OCI-LY3 (cell line): Measurements from ENCODE around the gene LCE7A.
A peak's percentile ranks its signal among the peaks of the same experiment; 100 is the strongest.

Experiments
- H2AFZ ChIP-seq: fragments of 200-600, 300-600 bp; shearing (Covaris generic); 2 replicates; pipeline ENCODE4 v1.6.0; 2014; ENCODE audit warnings: antibody characterized with exemption, low read depth, low read length
- H3K27ac ChIP-seq: fragments of 200-600, 300-600 bp; sonication (generic); 2 replicates; pipeline ENCODE4 v1.5.1; 2014; ENCODE audit warnings: mild to moderate bottlenecking, low read length, moderate library complexity, mixed read lengths
- H3K27me3 ChIP-seq: fragments of 200-600, 300-600 bp; sonication (generic); 2 replicates; pipeline ENCODE4 v1.6.1; 2014; ENCODE audit warnings: low read depth, low read length, mixed read lengths
- H3K36me3 ChIP-seq: fragments of 200-600, 300-600 bp; sonication (generic); replicated peaks from 2 replicates; pipeline ENCODE3; 2014; ENCODE audit warnings: low read depth, low read length, mixed read lengths
- H3K4me1 ChIP-seq: fragments of 300-600, 200-600 bp; sonication (generic); 2 replicates; pipeline ENCODE4 v1.6.1; 2014; ENCODE audit warnings: low read length, mixed read lengths
- H3K4me2 ChIP-seq: fragments of 200-600, 300-600 bp; sonication (generic); 2 replicates; pipeline ENCODE4 v1.6.1; 2014; ENCODE audit warnings: low read length, mixed read lengths
- H3K4me3 ChIP-seq: fragments of 300-600, 200-600 bp; sonication (generic); 2 replicates; pipeline ENCODE4 v1.5.1; 2014; ENCODE audit warnings: antibody characterized with exemption, mild to moderate bottlenecking, low read length, moderate library complexity
- H3K79me2 ChIP-seq: fragments of 300-600, 200-600 bp; shearing (Covaris generic); 2 replicates; pipeline ENCODE4 v1.6.1; 2014; ENCODE audit warnings: mild to moderate bottlenecking, low read length, mixed read lengths
- H3K9ac ChIP-seq: fragments of 300-600, 200-600 bp; shearing (Covaris generic); 2 replicates; pipeline ENCODE4 v1.6.0; 2014; ENCODE audit warnings: mild to moderate bottlenecking, low read length, moderate library complexity
- H3K9me3 ChIP-seq: fragments of 200-600, 300-600 bp; shearing (Covaris generic); 2 replicates; pipeline ENCODE4 v1.6.1; 2014; ENCODE audit warnings: low read length, mixed read lengths; ENCODE audit not compliant: insufficient read depth
- H4K20me1 ChIP-seq: fragments of 200-600, 300-600 bp; sonication (generic); 2 replicates; pipeline ENCODE4 v1.6.1; 2016; ENCODE audit warnings: low read length, mixed read lengths; ENCODE audit not compliant: insufficient read depth
- CTCF ChIP-seq: fragments of 200-600, 300-600 bp; sonication (generic); IDR thresholded peaks from 2 replicates; pipeline ENCODE4 v1.5.1; 2014; ENCODE audit warnings: antibody characterized with exemption, low read length, low read depth
- EZH2phosphoT487 ChIP-seq: fragments of 200-600 bp; shearing (Covaris generic); IDR thresholded peaks from 2 replicates; pipeline ENCODE4 v1.6.1; 2018; ENCODE audit warnings: antibody characterized with exemption, mixed run types, low read depth

LCE7A gene, protein sequence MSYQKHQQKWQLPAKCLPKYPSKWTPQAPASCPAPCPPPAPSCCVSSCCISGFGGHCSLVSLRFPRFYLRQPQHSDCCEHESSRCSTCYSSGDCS

DNA sequence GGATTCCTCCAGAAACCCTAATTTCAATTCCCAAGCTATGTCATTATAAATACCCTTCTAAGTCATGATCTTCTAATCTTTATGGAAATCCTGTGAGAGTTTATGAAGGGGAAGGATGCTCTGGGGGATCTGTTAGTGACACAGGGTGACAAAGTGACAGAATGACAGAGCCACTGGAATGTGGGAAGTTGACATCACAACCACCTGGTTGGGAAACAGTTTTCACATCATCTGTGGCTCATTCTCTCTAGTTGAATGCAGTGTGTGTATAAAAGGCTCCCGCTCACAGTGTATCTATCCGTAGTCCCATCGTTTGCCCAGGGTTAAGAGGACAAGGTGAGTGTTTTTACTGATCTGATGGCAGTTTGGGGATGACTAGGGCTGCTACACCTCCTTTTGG lies at the start of gene LCE7A:
Gene LCE7A, plus strand, starts transcription at position 301 of the 400 bp plus-strand sequence. CDS start 702 bp downstream, outside the sequence.
- Histone ChIP-seq H3K79me2 (no peaks in the 10 kb centered on the region), H2AFZ (no peak within 1 kb of the TSS)
- TF ChIP-seq CTCF, result no peak
- no peak for TF ChIP-seq EZH2phosphoT487

DNA sequence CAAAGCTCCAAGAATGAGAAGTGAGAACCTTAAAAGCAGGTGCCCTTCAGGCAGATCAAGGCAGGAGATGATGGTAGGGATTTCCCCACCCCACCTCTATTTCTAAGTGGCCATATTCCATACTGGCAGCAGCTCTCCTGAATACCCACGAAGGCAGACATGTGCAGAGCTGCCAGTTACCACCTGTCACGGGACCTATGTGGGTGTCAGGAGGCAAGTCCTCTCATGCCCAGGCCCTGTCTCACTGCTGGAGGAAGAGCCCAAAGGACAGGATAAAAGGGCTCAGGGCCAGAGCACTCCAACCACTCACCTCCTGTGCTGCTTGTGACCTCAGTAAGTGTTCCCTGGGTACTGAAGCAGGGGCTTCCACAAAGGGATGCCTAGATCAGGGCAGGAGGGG lies 48.7 kb upstream of the LCE7A start:
- H4K20me1 ChIP-seq, result no peaks in the 10 kb centered on the region
- no peak overlapping the region for H3K9ac ChIP-seq
- H3K4me1 ChIP-seq, result peaks cover 15% of the 10 kb centered on the region
- no peak overlapping the region for H2AFZ ChIP-seq
- H3K36me3 ChIP-seq, result no peaks in the 10 kb centered on the region
- TF ChIP-seq EZH2phosphoT487, result no peak
- TF ChIP-seq CTCF, result no peak
- peak overlapping the region; percentile 31; the same call in 1 of the 2 replicates for H3K4me2 ChIP-seq
- H3K27me3 ChIP-seq, result peaks cover 45% of the 10 kb centered on the region
- no peaks in the 10 kb centered on the region for H3K9me3 ChIP-seq
- no peak overlapping the region for H3K27ac ChIP-seq
- H3K4me3 ChIP-seq, result no peak overlapping the region
- H3K79me2 ChIP-seq, result no peaks in the 10 kb centered on the region

More for the DNA sequence above, at the start of gene LCE7A:
- Histone ChIP-seq H3K27me3 (peaks cover 36% of the 10 kb centered on the region), H3K4me2 (no peak within 1 kb of the TSS), H4K20me1 (no peaks in the 10 kb centered on the region), H3K9me3 (no peaks in the 10 kb centered on the region), H3K36me3 (no peaks in the 10 kb centered on the region), H3K4me1 (peaks cover 7% of the 10 kb centered on the region; the same call in 1 of the 2 replicates), H3K27ac (no peak within 1 kb of the TSS), H3K4me3 (no peak within 1 kb of the TSS), H3K9ac (no peak within 1 kb of the TSS)

- Histone ChIP-seq H3K9ac (no peak within 1 kb of the TSS), H2AFZ (no peak within 1 kb of the TSS), H3K4me2 (peak within 1 kb of the TSS; percentile 31; the same call in 1 of the 2 replicates), H3K36me3 (no peaks in the 10 kb centered on the region), H3K79me2 (no peaks in the 10 kb centered on the region), H3K27ac (no peak within 1 kb of the TSS), H4K20me1 (no peaks in the 10 kb centered on the region), H3K4me3 (no peak within 1 kb of the TSS), H3K27me3 (peaks cover 47% of the 10 kb centered on the region), H3K9me3 (no peaks in the 10 kb centered on the region), H3K4me1 (peaks cover 15% of the 10 kb centered on the region)
- no peak for TF ChIP-seq CTCF
- no peak for TF ChIP-seq EZH2phosphoT487
Observed at GRCh38 chr1:152811671-152812070, 48.1 kb upstream of the LCE7A start, which contains the start of gene LCE1B. TSS of gene LCE1B (plus strand) at chr1:152811971. CDS start at chr1:152812447, 476 bp downstream.

- Histone ChIP-seq H3K36me3 (no peaks in the 10 kb centered on the region), H3K4me3 (no peak overlapping the region), H3K79me2 (no peaks in the 10 kb centered on the region), H3K9me3 (no peaks in the 10 kb centered on the region), H3K9ac (no peak overlapping the region), H3K4me2 (no peak overlapping the region), H2AFZ (no peak overlapping the region), H3K4me1 (peaks cover 7% of the 10 kb centered on the region), H3K27ac (no peak overlapping the region), H4K20me1 (no peaks in the 10 kb centered on the region), H3K27me3 (peaks cover 25% of the 10 kb centered on the region)
- no peak for TF ChIP-seq CTCF
- no peak for TF ChIP-seq EZH2phosphoT487
Observed at GRCh38 chr1:152817309-152817708, 42.5 kb upstream of the LCE7A start.
